Colonic mucosa (tissue), 4 donors: Measurements from ENCODE around the gene HS3ST3A1. TPM values are rescaled to one million over a fixed set of nuclear protein-coding genes. Genes with fewer than 3 reads are reported as not detected.

Experiments used
- DNase-seq: peaks from one replicate; pipeline ENCODE4 v3.0.0-alpha.2; 2020
- H3K27ac ChIP-seq: fragments of 200-600 bp; one replicate; pipeline ENCODE4 v1.8.0; 2021
- H3K27me3 ChIP-seq: fragments of 200-600 bp; one replicate; pipeline ENCODE4 v1.8.0; 2021
- H3K36me3 ChIP-seq: fragments of 200-600 bp; one replicate; pipeline ENCODE4 v1.8.0; 2021
- H3K4me1 ChIP-seq: fragments of 200-600 bp; one replicate; pipeline ENCODE4 v1.8.0; 2021; ENCODE audit warnings: mild to moderate bottlenecking
- H3K4me3 ChIP-seq: fragments of 200-600 bp; one replicate; pipeline ENCODE4 v1.8.0; 2021
- H3K9ac ChIP-seq, 2 donors: one replicate each; pipeline ENCODE4 v1.7.0; 2013; ENCODE audit warnings: control low read depth in 2 of 2, low read depth in 2 of 2, low read length in 2 of 2
- H3K9me3 ChIP-seq: fragments of 200-600 bp; one replicate; pipeline ENCODE4 v1.8.0; 2021
- CTCF ChIP-seq: fragments of 200-600 bp; IDR thresholded peaks from one replicate; pipeline ENCODE4 v1.8.0; 2022; ENCODE audit warnings: antibody characterized with exemption, mild to moderate bottlenecking
- intact Hi-C: fragments of 100-400 bp; cut with DNase I; formaldehyde crosslinking; loops from one replicate; pipeline ENCODE4 v1.14.1; 2022
- total RNA-seq, 2 donors: library from RNA; stranded (reverse); fragmentation: NEBNext Ultra II Directional in 1 of 2; extraction: Animal tissue kit (Norgen Biotek cat#: 25700) in 1 of 2; gene quantifications; one replicate each; pipeline ENCODE4 v1.2.1, GENCODE V29; 2021
- donor health status: healthy.
- donor health status: DM: no; HTN: no; CAD: no.
- donor health status: DM: no; HTN: no; CAD: no.

Gene HS3ST3A1
- total RNA-seq, 2 donors from 2014 or later: 0.48 to 0.91 TPM

- no peak overlapping the region for H3K4me3 ChIP-seq
- no peak for DNase-seq
- H3K27me3 ChIP-seq: no peaks in the 10 kb centered on the region
- no peaks in the 10 kb centered on the region for H3K4me1 ChIP-seq
- no peaks in the 10 kb centered on the region for H3K9me3 ChIP-seq
- H3K27ac ChIP-seq: no peak overlapping the region
- no peak for TF ChIP-seq CTCF
- intact Hi-C loops: no loop called here
- no peak overlapping the region for H3K9ac ChIP-seq
- H3K36me3 ChIP-seq: no peaks in the 10 kb centered on the region
Observed at GRCh38 chr17:13589658-13590057, 12.1 kb downstream of the HS3ST3A1 start.

- intact Hi-C loops: no loop called here
- Histone ChIP-seq H3K27me3 (no peaks in the 10 kb centered on the region), H3K36me3 (no peaks in the 10 kb centered on the region), H3K9me3 (no peaks in the 10 kb centered on the region), H3K4me1 (no peaks in the 10 kb centered on the region), H3K27ac (no peak overlapping the region), H3K9ac (no peak overlapping the region), H3K4me3 (no peak overlapping the region)
- no peak for TF ChIP-seq CTCF
- DNase-seq: no peak
Observed at GRCh38 chr17:13587487-13588338, 14.0 kb downstream of the HS3ST3A1 start.

GRCh38 chr17:13584701-13585080, 17.0 kb downstream of the HS3ST3A1 start:
- Histone ChIP-seq H3K9me3 (no peaks in the 10 kb centered on the region), H3K36me3 (no peaks in the 10 kb centered on the region), H3K4me3 (no peak overlapping the region), H3K27ac (no peak overlapping the region), H3K27me3 (no peaks in the 10 kb centered on the region), H3K4me1 (no peaks in the 10 kb centered on the region), H3K9ac (no peak overlapping the region)
- no peak for DNase-seq
- intact Hi-C loops: no loop called here
- TF ChIP-seq CTCF: no peak

GRCh38 chr17:13583996-13584700, 17.6 kb downstream of the HS3ST3A1 start:
- no peak overlapping the region for H3K27ac ChIP-seq
- no peaks in the 10 kb centered on the region for H3K9me3 ChIP-seq
- no peaks in the 10 kb centered on the region for H3K36me3 ChIP-seq
- TF ChIP-seq CTCF: no peak
- H3K4me3 ChIP-seq: no peak overlapping the region
- H3K27me3 ChIP-seq: no peaks in the 10 kb centered on the region
- H3K9ac ChIP-seq: no peak overlapping the region
- intact Hi-C loops: no loop called here
- DNase-seq: no peak
- no peaks in the 10 kb centered on the region for H3K4me1 ChIP-seq

GRCh38 chr17:13582776-13583547, 18.8 kb downstream of the HS3ST3A1 start:
- intact Hi-C loops: no loop called here
- no peak for TF ChIP-seq CTCF
- H3K27me3 ChIP-seq: no peaks in the 10 kb centered on the region
- H3K4me1 ChIP-seq: no peaks in the 10 kb centered on the region
- H3K9ac ChIP-seq: no peak overlapping the region
- no peaks in the 10 kb centered on the region for H3K36me3 ChIP-seq
- no peaks in the 10 kb centered on the region for H3K9me3 ChIP-seq
- no peak for DNase-seq
- H3K27ac ChIP-seq: no peak overlapping the region
- H3K4me3 ChIP-seq: no peak overlapping the region
